Measurements from ENCODE around the gene ANKRD44.
"Not testable (repeated sequence)": the region's sequence is repeated elsewhere in the genome, so short reads cannot be mapped to it uniquely, and the experiment has no call there.

The ANKRD44 gene

DNA sequence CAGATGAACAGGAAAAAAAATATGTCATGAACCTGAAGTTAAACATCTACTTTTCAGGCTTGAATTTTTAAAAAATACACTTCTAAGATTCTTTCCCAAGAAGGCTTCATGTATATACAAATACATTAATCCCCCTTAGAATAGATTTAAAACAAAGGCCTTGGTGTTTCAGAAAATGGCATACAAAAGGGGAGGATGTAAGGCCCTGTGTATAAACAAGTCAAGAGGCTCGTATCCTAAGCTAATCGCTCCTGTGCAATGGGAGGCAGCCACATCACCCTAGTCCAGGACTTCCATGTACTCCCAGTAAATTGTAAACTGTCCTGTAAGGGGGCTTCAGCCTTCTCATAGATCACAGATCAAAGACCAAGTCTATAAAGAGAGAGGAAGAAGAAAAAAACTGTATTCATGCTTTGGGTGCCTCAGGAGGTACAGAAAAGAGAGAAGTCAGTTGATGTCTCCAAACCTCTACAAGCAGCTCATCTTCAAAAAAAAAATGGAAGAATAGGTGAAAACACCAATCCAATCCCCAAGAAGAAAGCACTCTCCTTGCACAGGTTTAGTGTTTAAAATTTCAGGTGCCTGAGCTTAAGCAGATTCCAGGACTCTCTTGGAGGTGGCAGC lies 53.9 kb downstream of the ANKRD44 start:
- DNase-seq = no peak

DNA sequence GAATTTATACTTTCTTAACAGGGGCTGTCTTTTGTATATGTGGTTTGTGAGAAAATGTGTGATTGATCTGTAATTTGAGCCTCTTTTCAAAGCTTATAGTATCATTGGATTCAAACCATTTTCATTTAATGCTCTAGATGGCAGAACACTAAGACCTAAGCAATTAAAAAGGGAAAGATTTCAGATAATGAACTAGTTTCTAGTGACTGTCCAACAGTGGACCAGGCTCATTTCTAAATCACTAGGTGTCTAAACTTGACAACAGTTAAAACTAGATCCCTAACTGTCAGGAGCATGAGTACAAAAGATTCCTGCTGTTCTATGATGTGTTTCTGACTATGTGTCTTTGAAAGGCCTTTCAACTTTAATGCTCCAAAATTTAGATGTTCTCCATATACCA lies 54.6 kb downstream of the ANKRD44 start:
- DNase-seq = no peak

DNA sequence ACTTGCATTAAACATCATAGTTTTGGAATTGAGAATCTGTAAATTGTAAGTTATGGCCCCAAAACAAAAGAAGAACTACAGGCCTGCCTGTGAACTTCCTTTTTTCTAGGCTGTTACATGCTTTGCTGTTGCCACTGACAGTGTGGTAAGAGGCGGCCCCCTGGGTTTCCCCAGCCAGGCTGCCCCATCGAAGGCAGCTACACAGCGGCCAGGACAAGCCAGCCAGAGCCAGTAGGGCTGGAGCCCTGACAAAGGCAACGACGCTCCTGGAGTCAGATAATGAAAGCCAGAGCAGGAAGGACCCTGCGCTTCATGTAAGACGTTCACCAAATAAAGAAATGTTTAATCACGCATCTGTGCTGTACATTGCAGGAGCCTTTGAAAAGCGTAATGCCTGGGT lies 55.0 kb downstream of the ANKRD44 start:
- DNase-seq = no peak

DNA sequence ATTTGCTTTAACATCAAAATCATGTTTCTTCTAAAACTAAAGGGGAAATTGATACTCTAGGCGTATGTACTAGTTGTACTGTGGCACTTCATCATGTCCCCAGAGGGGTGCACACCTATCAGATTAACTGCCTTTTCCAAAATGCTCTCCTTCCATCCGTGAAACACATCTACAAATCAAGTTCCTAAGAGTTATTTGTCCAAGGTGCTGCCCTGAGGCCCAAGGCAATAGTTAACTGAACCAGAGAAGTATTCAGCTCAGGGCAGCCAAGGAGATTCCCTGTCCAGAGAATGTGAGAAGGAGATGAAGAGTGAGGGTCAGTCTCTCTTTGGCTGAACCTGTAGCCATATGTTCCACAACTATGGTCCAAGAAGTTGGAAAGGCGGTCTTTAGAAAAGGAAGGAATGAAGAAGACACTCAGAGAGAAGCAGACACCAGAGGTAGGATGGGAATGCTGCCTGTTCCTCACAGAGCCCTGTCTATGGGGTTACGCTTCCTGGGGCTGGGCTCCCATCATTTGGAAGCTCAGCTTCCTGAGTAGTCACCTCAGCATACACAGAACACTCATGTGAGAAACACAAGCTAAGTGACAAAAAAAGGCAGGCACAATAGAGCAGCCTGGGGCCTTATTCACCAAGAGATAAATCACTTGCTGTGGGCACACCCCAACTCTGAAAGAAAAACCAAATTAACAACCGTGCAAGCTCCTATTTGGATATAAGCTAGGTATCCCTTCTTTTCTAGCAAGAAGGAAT lies 55.6 kb downstream of the ANKRD44 start:
- DNase-seq = no peak

DNA sequence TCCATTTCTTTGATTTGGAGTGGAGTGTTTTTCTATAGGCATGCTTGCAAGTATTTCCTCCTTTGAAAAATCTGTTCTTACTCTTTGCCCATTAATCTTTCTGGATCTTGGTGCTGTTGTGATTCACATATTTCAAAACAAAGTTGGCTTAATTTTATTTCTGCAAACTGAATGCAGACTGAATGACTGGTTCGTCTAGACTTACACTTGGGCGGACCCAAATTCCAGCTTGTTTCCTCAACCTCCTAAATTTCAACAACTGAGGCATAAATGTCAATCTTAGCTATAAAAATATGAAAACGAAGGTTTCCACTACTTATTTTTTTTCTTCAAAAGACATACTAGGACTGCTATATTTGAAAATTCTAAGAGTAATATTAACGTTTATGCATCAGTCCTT lies 59.0 kb downstream of the ANKRD44 start:
- no peak for DNase-seq

DNA sequence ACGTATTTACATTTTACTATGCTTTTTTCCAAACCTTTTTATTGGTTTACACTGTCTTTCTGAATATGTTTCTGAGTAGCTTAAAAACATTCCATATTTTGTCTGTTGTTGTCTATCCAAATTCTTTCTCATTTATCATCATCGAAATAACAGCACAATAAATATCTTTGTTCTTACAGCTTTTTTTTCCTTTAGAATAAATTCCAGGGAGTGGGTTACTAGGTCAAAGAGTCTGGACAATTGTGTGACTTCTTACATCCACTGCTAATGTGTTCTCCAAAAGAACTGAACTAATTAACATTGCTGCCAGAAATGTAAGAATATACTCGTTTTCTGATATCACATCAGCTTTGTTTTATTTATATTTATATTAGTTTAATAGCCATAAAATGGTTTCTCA lies 59.4 kb downstream of the ANKRD44 start:
- DNase-seq = no peak

DNA sequence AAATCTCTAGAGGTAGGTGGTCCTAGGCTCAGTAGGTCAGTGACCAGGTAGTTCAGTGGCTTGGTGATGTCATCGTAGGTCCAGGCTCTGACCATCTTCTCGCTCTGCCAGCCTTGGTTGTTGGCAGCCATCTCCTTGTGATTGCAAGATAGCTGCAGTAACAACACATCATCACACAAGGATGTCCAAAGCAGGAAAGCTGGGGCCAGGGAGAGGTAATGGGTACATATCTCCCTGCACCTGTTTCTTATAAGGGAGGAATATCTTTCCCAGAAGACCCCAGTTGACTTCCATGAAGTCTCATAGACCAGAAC lies 60.5 kb downstream of the ANKRD44 start:
- no peak for DNase-seq

DNA sequence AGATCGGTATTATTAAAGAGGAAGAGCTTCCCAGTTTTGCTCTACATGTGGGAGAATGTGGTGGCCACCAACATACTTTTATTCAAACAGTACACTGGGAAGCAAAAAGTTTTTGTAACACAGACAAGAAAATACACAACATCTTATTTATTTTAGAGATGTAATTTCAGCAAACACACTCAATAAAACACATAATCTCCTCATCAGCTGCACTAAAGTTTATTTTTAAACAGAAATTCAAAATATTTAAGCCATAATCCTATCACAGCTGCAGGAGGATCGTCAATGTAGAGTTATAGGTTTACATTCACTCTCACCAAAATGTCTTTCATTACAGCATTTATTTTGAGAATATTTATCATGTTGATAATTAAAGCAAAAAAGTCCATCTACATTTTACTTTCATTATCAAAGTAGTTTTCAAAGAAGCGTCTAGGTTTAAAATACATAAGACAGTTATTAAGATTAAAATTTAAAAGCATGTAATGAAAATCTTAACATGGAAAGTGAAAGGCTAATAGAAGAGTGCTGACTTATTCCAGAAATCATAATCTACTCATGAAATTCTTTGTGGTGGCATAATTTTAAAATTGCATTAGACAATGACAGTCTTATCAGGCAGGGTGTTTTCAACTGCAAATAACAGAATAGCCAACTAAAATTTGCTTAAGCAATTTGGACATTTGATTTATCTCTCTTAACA lies 61.0 kb downstream of the ANKRD44 start:
- DNase-seq = no peak

DNA sequence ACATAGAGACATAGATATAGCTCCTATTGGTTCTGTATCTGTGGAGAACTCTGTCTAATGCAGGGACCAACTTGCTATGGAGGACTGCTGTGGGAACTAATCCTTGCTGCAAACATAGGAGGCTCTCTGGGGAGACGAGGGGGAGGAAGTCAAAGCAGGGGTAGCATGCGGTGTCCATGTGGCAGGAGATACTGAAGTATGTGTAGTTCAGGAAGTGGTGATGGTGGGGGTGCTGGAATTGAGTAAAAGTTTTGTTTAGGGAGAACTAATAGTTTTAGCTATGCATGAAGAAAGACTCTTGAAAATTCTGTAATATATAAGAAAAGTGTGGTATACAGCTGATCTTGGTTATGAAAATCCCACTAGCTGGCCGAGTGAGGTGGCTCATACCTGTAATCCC lies 62.0 kb downstream of the ANKRD44 start:
- no peak for DNase-seq

DNA sequence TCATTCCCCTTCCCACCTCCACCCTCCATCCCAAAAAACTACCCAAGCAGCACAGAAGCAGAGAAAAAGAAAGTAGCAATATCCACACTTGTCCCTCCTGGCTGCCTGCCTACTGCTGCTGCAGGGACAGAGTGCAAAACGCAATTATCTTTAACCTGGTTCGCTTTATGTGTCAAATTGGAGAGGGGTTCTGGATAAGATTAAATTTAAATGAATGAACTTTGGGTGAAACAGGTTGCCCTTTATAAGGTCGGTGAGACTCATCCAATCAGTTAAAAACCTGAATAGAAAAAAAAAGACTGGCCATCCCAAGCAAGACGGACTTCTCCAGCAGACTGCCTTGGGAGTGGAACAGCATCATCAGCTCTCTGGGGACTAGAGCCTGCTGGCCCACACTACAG lies 62.6 kb downstream of the ANKRD44 start:
- DNase-seq = no peak

DNA sequence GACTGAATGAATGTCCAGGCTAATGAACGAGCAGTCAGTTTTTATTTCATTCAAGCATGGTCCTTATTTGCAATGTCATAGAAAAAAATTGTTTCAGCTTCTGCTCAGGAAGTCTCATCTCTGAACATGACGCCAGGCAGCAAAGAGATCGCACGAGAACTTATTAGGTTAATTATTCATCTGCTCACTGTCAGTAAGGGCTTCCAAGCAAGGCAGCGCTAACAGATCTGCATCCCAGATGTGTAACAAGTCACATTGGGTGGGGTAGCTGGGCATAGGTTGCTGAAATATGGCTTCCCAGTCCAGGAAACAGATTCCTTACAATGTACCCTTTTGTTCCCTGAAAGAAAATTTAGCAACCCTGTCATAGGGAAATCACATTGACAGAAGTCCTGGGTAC lies 63.5 kb downstream of the ANKRD44 start:
- DNase-seq = no peak

DNA sequence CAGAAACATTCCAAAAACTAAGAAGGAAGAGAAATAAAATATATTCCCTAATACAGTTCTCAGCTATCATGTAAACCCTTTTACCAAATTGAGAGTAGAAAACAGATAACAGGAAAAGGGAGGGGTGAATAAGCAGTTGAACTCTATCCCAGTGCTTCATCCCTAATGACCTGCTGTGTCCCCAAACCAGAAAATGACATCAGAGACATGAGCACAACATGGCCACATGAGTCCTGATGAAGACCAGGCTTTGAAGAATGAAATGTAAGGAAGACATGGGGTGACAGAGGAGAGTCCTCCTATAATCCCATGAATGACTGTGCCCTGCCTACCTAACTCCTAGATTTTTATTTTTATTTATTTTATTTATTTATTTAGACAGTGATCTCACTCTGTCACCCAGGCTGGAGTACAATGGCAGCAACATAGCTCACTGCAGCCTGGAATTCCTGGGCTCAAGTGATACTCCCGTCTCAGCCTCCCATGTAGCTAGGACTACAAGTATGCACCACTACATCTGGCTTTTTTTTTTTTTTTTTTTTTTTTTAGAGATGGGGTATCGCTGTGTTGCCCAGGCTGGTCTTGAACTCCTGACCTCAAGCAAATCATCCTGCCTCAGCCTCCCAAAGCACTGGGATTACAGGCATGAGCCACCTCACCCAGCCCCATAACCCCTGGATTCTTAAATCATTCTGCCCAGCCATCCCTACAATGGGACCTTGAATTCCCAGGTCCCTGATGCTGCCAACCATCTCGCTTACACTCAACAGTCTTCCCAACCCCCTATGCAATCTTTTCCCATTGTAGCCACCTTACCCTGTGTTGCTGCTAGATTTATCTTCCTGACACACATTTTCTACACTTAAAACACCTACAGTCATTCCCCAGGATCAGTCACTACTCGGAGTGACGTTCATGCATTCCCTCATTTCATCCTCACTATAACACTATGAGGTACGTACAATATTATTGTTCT lies 64.5 kb downstream of the ANKRD44 start:
- DNase-seq = no peak

DNA sequence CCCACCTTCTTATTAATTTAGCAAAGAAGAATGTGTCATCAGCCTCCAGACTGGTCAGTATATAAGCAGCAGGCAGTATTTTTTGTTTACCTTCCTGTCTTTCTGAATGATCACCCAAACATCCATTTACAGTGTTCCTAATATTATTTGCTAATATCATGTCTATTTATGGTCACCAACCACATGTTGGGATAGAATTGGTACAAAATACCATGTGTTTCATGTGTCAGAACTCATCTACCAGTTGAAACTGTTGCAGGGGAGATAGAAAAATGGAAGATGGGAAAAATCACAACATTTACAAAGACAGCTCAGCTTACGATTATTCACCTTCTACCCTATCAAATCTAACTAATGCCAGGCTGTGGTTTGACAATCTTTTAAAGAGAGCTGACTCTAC lies 66.2 kb downstream of the ANKRD44 start:
- DNase-seq = no peak

DNA sequence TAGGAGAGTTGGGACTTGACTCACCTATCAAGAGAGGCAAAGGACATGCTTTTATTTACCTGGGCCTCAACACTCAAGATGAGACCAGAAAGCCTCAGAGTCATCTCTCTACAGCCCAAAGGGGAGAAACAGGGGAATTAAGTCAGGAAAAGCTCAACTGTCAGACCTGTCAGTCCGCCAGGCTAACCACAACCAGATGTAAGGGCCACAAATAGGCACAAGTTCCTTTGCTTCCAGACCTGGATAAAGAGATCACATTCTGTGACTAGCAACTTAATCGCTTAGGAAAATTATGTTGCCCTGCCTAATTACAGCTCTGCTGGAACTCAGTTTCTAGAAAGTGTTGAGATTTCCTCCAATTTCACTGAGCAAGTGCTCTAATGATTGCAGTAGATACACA lies 67.9 kb downstream of the ANKRD44 start:
- no peak for DNase-seq

DNA sequence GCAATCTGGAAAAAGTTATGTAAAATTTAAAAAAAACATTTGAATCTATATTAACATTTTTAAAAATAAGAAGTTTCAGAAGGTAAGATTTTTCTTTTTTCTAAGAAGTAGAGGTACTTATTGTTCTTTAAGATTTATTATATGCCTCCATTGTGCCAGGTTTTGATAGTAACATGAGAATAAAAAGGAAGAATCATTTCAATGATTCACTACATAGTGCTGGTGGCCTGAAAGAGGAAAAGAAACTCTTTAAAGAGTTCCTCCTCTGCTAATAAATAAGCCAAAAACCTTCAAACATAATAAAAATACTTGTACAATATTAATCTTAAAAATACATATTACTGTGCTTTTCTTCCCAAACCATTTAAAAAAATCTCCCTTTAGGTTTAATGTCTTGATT lies 69.0 kb downstream of the ANKRD44 start:
- DNase-seq = no peak

DNA sequence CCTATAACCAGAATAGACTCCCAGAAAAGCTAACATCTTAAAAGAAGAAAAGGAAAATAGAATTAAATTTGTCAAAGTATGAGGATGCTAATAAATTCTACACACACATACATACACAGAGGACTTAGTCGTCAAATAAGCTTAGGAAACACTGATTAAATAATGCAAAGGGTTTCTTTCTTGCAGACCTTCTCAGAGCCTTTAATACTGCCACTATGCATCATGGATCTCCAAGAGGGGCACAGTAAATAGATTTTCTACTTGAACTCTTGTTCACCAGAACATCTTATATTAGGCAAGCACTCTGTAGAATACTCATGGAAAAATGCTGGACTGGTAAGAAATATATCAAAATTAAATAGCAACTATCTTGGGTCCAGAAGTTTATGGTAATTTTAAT lies 69.4 kb downstream of the ANKRD44 start:
- DNase-seq = no peak

DNA sequence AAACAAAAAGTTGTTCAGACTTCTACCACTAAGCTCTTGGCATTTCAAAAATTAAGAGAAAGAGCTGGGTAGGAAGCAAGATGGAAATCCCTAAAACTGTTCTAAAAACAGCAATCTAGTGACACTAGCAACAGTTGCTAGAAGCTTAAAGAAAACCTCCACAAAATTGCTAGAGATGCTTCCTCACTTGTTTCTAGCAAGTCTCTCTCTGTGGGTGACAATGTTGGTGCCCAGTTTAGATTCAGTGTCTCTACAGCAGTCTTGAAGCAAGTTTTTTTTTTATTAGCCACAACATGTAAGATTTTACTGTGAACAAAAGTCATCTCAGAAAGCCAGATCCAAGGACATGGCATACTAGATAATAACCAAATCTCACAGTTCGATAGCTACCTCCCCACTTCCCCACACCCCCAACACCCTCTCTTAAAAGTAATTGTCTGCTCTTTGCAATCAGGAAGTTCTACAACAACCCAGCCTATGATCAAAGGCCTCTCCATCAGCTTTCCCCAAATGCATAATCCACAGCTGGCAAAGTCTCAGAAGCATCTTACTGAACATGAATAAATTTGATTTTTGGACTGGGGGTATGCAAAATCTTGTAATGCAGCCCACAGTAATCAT lies 70.0 kb downstream of the ANKRD44 start:
- DNase-seq = no peak

DNA sequence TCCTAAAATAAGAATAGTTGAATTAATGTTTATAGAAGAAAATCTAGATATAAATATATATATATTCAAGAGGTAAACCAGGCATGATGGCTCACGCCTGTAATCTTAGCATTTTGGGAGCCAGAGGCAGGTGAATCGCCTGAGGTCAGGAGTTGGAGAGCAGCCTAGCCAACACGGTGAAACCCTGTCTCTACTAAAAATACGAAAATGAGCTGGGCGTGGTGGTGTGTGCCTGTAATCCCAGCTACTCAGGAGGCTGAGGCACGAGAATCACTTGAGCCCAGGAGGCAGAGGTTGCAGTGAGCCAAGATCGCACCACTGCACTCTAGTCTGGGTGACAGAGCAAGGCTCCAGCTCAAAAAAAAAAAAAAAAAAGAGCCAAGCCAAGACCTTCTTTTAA lies 70.6 kb downstream of the ANKRD44 start:
- DNase-seq = not testable (repeated sequence)

DNA sequence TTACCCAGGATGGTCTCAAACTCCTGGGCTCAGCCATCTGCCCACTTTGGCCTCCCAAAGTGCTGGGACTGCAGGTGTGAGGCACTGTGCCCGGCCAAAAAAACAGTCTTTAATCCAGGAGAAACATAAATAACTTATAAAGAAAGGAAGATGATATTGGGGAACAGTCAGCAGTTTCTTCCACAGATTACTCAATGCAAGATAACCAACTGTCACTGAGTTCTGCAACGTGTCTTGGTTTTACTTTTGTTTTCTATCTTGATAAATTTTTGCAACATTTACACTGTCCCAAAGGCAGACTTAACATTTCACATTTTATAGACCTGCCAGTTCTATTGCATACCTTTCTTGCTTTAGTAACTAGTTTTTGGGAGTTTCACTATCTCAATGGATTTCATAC lies 71.1 kb downstream of the ANKRD44 start:
- no peak for DNase-seq

DNA sequence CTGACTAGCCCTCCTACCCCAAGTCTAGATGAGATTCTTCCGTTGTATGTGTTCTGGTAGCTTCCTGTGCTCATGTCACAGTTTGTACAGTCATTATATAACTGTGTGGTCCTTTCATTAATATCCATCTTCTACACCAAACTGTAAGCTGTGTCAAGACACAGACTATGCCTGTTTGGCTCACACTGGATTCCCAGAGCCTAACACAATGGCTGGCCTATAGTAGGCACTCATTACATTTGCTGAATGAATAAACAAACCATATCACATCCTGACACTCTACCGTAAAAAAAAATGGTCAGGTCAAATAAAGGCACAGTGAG lies 72.6 kb downstream of the ANKRD44 start:
- DNase-seq = no peak

DNA sequence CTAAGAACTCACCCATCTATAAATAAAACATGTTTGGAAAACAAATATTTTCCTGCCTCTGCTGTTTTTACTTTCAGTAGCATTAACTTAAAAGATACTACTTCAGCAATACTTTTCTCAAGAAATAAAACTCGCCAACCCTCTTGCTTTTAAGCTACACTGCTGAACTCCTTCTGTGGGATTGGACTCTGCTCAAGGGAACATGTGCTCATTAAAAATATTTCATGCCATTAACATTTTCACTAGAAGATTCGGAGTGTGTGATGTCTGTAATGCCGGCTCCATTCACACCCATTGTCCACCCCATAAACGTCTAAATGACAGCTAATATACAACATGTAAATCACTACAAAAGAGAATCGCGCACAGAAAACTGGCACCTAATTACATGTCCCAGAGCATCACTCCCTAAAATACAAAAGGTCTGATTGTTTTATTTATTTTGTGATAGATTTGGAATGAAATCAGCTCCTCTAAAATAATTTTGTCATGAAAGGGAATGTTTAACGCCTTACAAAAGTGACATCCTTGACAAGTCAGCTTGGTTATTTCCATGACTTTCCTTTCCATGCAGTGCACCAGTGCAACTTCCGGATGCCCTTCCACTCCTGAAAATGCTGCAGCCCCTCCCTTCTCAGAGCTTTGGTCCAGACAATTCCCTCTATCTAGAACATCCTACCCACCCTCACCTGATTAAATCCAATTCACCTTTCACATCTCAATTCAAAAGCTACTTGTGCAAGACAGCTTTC lies 73.1 kb downstream of the ANKRD44 start:
- DNase-seq = no peak

DNA sequence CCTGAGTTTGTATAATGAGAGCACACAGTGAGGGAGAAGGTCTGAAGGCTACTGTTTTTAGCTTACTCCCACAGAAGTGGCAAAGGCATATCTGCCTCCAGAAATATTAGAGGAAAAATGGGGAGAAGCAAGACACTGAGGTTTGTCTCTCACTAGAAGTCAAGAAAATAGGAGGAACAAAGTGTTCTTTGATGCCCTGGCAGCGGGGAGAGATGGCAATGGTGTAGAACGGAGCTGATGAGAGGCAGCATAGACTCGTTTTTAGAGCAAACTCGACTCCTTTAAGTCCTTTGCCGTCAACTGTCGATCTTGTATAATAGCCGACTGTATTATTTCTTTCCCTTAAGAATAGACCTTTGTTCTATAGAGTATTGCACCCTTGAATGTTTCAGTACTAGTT lies 73.8 kb downstream of the ANKRD44 start:
- DNase-seq = no peak

Data from NCI-H774 (cell line).